B cell (primary cell): ENCODE measurements around the gene PPP1R8. TPM values are rescaled to one million over a fixed set of nuclear protein-coding genes. Genes with fewer than 3 reads are reported as not detected.

Source experiments
- ATAC-seq: fragments of 200-7000 bp; cut with Tn5 transposase; one replicate; pipeline ENCODE4 v1.10.0; 2021; ENCODE audit warnings: low read depth, mild to moderate bottlenecking, moderate number of reproducible peaks, moderate library complexity
- CTCF ChIA-PET: fragments of 350-600 bp; sonication (Branson Sonifier 250); formaldehyde crosslinking; loops from one replicate; lab custom pipeline; 2021; ENCODE audit warnings: antibody characterized with exemption, inconsistent platforms; lab: Charles Lee
- POLR2A ChIA-PET: fragments of 350-600 bp; sonication (Branson Sonifier 250); formaldehyde crosslinking; loops from one replicate; lab custom pipeline; 2021; ENCODE audit warnings: antibody characterized with exemption; lab: Charles Lee
- DNase-seq: peaks from one replicate; pipeline ENCODE4 v3.0.0; 2013
- H2AFZ ChIP-seq: 2 replicates; pipeline ENCODE4 v1.6.1; 2012; ENCODE audit warnings: mild to moderate bottlenecking, low read depth, low read length; ENCODE audit not compliant: insufficient read depth, poor library complexity, severe bottlenecking
- H3K27ac ChIP-seq, 2 donors: 1 replicate in 1 of 2; 2 replicates in 1 of 2; pipeline ENCODE4 v1.5.1; 2012 to 2013; ENCODE audit warnings: low read length in 2 of 2, mild to moderate bottlenecking in 2 of 2, moderate library complexity in 1 of 2
- H3K27me3 ChIP-seq, 4 experiments: fragments of 200-600 bp in 1 of 4; sonication (generic) in 1 of 4; replicated peaks in 1 of 4; 1 replicate in 2 of 4; 2 replicates in 2 of 4; pipeline versions ENCODE4 v1.6.1 to v1.7.0; 2013 to 2016; ENCODE audit warnings: low read length in 3 of 4, mild to moderate bottlenecking in 2 of 4, mixed read lengths in 1 of 4, moderate library complexity in 1 of 4; ENCODE audit not compliant: insufficient read depth in 4 of 4, control insufficient read depth in 3 of 4; ENCODE audit errors: control extremely low read depth in 1 of 4
- H3K36me3 ChIP-seq, 2 experiments: replicated peaks in 1 of 2; 1 replicate in 1 of 2; 2 replicates in 1 of 2; pipeline versions ENCODE4 v1.6.1 to v1.7.1; 2013; ENCODE audit warnings: low read length in 1 of 2; ENCODE audit not compliant: insufficient read depth in 2 of 2, control insufficient read depth in 1 of 2; ENCODE audit errors: control extremely low read depth in 1 of 2, extremely low read depth in 1 of 2
- H3K4me1 ChIP-seq, 2 donors: fragments of 200-600 bp in 1 of 2; sonication (generic) in 1 of 2; 1 replicate in 1 of 2; 2 replicates in 1 of 2; pipeline versions ENCODE4 v1.5.1 to v1.6.1; 2013 to 2017; ENCODE audit warnings: low read length in 2 of 2; ENCODE audit not compliant: control insufficient read depth in 2 of 2, insufficient read depth in 2 of 2
- H3K4me2 ChIP-seq: replicated peaks from 2 replicates; pipeline ENCODE3; 2012; ENCODE audit warnings: mild to moderate bottlenecking, low read depth, low read length; ENCODE audit not compliant: poor library complexity, severe bottlenecking
- H3K4me3 ChIP-seq, 5 experiments: fragments of 200-600 bp in 1 of 5; sonication (generic) in 1 of 5; 1 replicate in 3 of 5; 2 replicates in 2 of 5; pipeline versions ENCODE4 v1.5.1 to v1.7.0; 2011 to 2016; ENCODE audit warnings: low read length in 4 of 5, mild to moderate bottlenecking in 4 of 5, low read depth in 2 of 5, control low read depth in 1 of 5, moderate library complexity in 1 of 5; ENCODE audit not compliant: insufficient read depth in 1 of 5; ENCODE audit errors: control extremely low read depth in 1 of 5, extremely low read depth in 1 of 5
- H3K79me2 ChIP-seq: fragments of 200-600 bp; sonication (generic); one replicate; pipeline ENCODE4 v1.6.0; 2016; ENCODE audit warnings: low read length; ENCODE audit not compliant: control insufficient read depth, insufficient read depth
- H3K9ac ChIP-seq: fragments of 200-600 bp; sonication (generic); 2 replicates; pipeline ENCODE4 v1.6.1; 2017; ENCODE audit warnings: mild to moderate bottlenecking, low read length, moderate library complexity
- H3K9me3 ChIP-seq, 3 donors: one replicate each; pipeline versions ENCODE4 v1.6.1 to v1.7.1; 2013; ENCODE audit warnings: low read length in 2 of 3; ENCODE audit not compliant: control insufficient read depth in 2 of 3, insufficient read depth in 1 of 3; ENCODE audit errors: control extremely low read depth in 1 of 3
- H4K20me1 ChIP-seq: 2 replicates; pipeline ENCODE4 v1.6.0; 2012; ENCODE audit warnings: mild to moderate bottlenecking, low read length; ENCODE audit not compliant: insufficient read depth, control insufficient read depth, poor library complexity, severe bottlenecking
- H3K27ac Mint-ChIP-seq: one replicate; pipeline ENCODE4 v1.8.0; 2021; ENCODE audit warnings: mixed read lengths
- H3K27me3 Mint-ChIP-seq: one replicate; pipeline ENCODE4 v1.8.0; 2021; ENCODE audit warnings: mixed read lengths
- H3K4me1 Mint-ChIP-seq: one replicate; pipeline ENCODE4 v1.8.0; 2021; ENCODE audit warnings: mixed read lengths
- H3K4me3 Mint-ChIP-seq: one replicate; pipeline ENCODE4 v1.8.0; 2021; ENCODE audit warnings: mixed read lengths
- H3K9me3 Mint-ChIP-seq: one replicate; pipeline ENCODE4 v1.8.0; 2022; ENCODE audit warnings: mixed read lengths; ENCODE audit not compliant: insufficient read depth
- CTCF ChIP-seq: fragments of 200-600 bp; IDR thresholded peaks from one replicate; pipeline ENCODE4 v1.8.0; 2022; ENCODE audit warnings: antibody characterized with exemption, mild to moderate bottlenecking
- EZH2 ChIP-seq: IDR thresholded peaks from 2 replicates; pipeline ENCODE4 v1.6.1; 2012; ENCODE audit warnings: borderline replicate concordance, low read depth, mild to moderate bottlenecking, moderate library complexity, low read length; ENCODE audit not compliant: insufficient read depth, poor library complexity, severe bottlenecking
- WGBS: methylation state at CpG from one replicate; pipeline ENCODE4 v1.1.5; 2013; ENCODE audit warnings: missing lambda C conversion rate; ENCODE audit not compliant: insufficient coverage; 5-methylcytosine and 5-hydroxymethylcytosine counted together
- intact Hi-C: fragments of 100-400 bp; cut with micrococcal nuclease; formaldehyde crosslinking; loops from one replicate; pipeline ENCODE4 v1.10.0; 2022
- polyA plus RNA-seq: library from polyadenylated mRNA; depleted of rRNA; stranded (reverse); fragments of >200 nt; gene quantifications from 2 replicates; pipeline ENCODE4 v1.2.3, GENCODE V29; 2012
- total RNA-seq, 2 donors: library from RNA; stranded (reverse); fragments of 120-200 nt in 1 of 2; gene quantifications; 1 replicate in 1 of 2; 2 replicates in 1 of 2; pipeline versions ENCODE4 v1.2.3 to v1.2.4, GENCODE V29; 2013 to 2022

PPP1R8 gene
- total and polyA plus RNA-seq, 2 donors (not counting 1 experiment from before 2014, with no cell fraction given) = 23.9 to 45.1 TPM

- Mint-ChIP-seq H3K27me3 (no peaks in the 10 kb centered on the region), H3K4me3 (no peak overlapping the region), H3K9me3 (no peaks in the 10 kb centered on the region), H3K4me1 (peaks cover 36% of the 10 kb centered on the region), H3K27ac (no peak overlapping the region)
- ATAC-seq (no peak), DNase-seq (no peak)
- intact Hi-C loops = no loop called here
- Histone ChIP-seq H4K20me1 (no peaks in the 10 kb centered on the region), H3K27ac (no peak overlapping the region), H3K4me1 (peaks cover 22 to 42% of the 10 kb centered on the region in 2 donors), H3K4me3 (no peak overlapping the region), H3K9me3 (no peaks in the 10 kb centered on the region), H2AFZ (no peak overlapping the region), H3K4me2 (no peak overlapping the region), H3K79me2 (peaks cover 36% of the 10 kb centered on the region), H3K27me3 (no peaks in the 10 kb centered on the region), H3K9ac (no peak overlapping the region), H3K36me3 (peaks cover 4 to 58% of the 10 kb centered on the region in 2 experiments)
- CTCF ChIA-PET = interaction anchor here (1.2 kb wide), 1 partner anchor 11 kb away, joined by 3 read pairs; no protein-coding TSS in a partner anchor
- POLR2A ChIA-PET = no interaction called here
- 77% methylated on average over 8 of the region's 8 CpGs for WGBS
- TF ChIP-seq CTCF (no peak), EZH2 (no peak)
Observed at GRCh38 chr1:27878787-27879335, 48.3 kb downstream of the PPP1R8 start.

GRCh38 chr1:27879374-27880082 is 48.9 kb downstream of the PPP1R8 start:
- H2AFZ ChIP-seq = no peak overlapping the region
- ATAC-seq = no peak
- peaks cover 4 to 58% of the 10 kb centered on the region in 2 experiments for H3K36me3 ChIP-seq
- no peaks in the 10 kb centered on the region for H4K20me1 ChIP-seq
- H3K4me1 ChIP-seq = peaks cover 27 to 42% of the 10 kb centered on the region in 2 donors
- 95% methylated on average over 7 of the region's 10 CpGs for WGBS
- H3K4me1 Mint-ChIP-seq = peaks cover 42% of the 10 kb centered on the region
- CTCF ChIA-PET = interaction anchor here (1.2 to 1.4 kb wide), 2 partner anchors 10 to 22 kb away, joined by 3 to 4 read pairs; no protein-coding TSS in a partner anchor
- no peaks in the 10 kb centered on the region for H3K27me3 Mint-ChIP-seq
- H3K4me2 ChIP-seq = no peak overlapping the region
- H3K27ac Mint-ChIP-seq = no peak overlapping the region
- H3K27ac ChIP-seq = no peak overlapping the region
- no peaks in the 10 kb centered on the region for H3K9me3 ChIP-seq
- no peak for DNase-seq
- no peaks in the 10 kb centered on the region for H3K27me3 ChIP-seq
- H3K4me3 Mint-ChIP-seq = no peak overlapping the region
- no peak overlapping the region for H3K9ac ChIP-seq
- no peak overlapping the region for H3K4me3 ChIP-seq
- no peak for TF ChIP-seq EZH2
- no peak for TF ChIP-seq CTCF
- no peaks in the 10 kb centered on the region for H3K9me3 Mint-ChIP-seq
- intact Hi-C loops = no loop called here
- POLR2A ChIA-PET = interaction anchor here (1.1 kb wide), 1 partner anchor 9 kb away, joined by 3 read pairs; no protein-coding TSS in a partner anchor
- peaks cover 36% of the 10 kb centered on the region for H3K79me2 ChIP-seq
